ENCODE measurements around the gene CNNM3.

- TF ChIP-seq CTCF (IDR thresholded peaks at IDR 0.05; ENCODE audit: poor library complexity): no peak
- no peak for TF ChIP-seq EZH2 (IDR thresholded peaks at IDR 0.05; ENCODE audit: borderline replicate concordance)
- no peak for TF ChIP-seq EZH2phosphoT487 (IDR thresholded peaks at IDR 0.05; ENCODE audit: low read depth, severe bottlenecking, unreplicated experiment)
Measured at GRCh38 chr2:96867756-96868554, 51.9 kb downstream of the CNNM3 start.

Measured in hepatocyte (in vitro differentiated cells).